Calu3 (cell line): ENCODE measurements around the gene KMO. TPM values are rescaled to one million over a fixed set of nuclear protein-coding genes. Genes with fewer than 3 reads are reported as not detected.
A peak's percentile ranks its signal among the peaks of the same experiment; 100 is the strongest.

ENCODE experiments used
- BruUV-seq: library from RNA; stranded (reverse); fragments of 400-500 nt; replicated peaks from 2 replicates; lab custom pipeline; 2021; lab: Mats Ljungman, UMichigan
- CTCF ChIA-PET: fragments of 300-600 bp; sonication (Branson Sonifier 250); formaldehyde crosslinking; loops from one replicate; lab custom pipeline; 2022; ENCODE audit warnings: antibody characterized with exemption; lab: Charles Lee
- DNase-seq: peaks from one replicate; pipeline ENCODE4 v3.0.0; 2022
- H3K27ac Mint-ChIP-seq: one replicate; pipeline ENCODE4 v1.8.0; 2022; ENCODE audit warnings: mixed read lengths; ENCODE audit not compliant: unreplicated experiment
- H3K27me3 Mint-ChIP-seq: one replicate; pipeline ENCODE4 v1.8.0; 2022; ENCODE audit warnings: mixed read lengths; ENCODE audit not compliant: unreplicated experiment
- H3K36me3 Mint-ChIP-seq: one replicate; pipeline ENCODE4 v1.8.0; 2022; ENCODE audit warnings: mild to moderate bottlenecking, moderate library complexity, mixed read lengths; ENCODE audit not compliant: insufficient read depth, unreplicated experiment
- H3K4me1 Mint-ChIP-seq: one replicate; pipeline ENCODE4 v1.8.0; 2022; ENCODE audit warnings: mild to moderate bottlenecking, low read depth, mixed read lengths; ENCODE audit not compliant: unreplicated experiment
- H3K4me3 Mint-ChIP-seq: one replicate; pipeline ENCODE4 v1.8.0; 2022; ENCODE audit warnings: mild to moderate bottlenecking, low read depth, moderate library complexity, mixed read lengths; ENCODE audit not compliant: unreplicated experiment
- H3K9me3 Mint-ChIP-seq: one replicate; pipeline ENCODE4 v1.8.0; 2022; ENCODE audit warnings: low read depth, mixed read lengths; ENCODE audit not compliant: unreplicated experiment
- CTCF ChIP-seq: fragments of 200-600 bp; IDR thresholded peaks from one replicate; pipeline ENCODE4 v1.8.0; 2022; ENCODE audit warnings: antibody characterized with exemption; ENCODE audit not compliant: unreplicated experiment
- intact Hi-C: fragments of 100-400 bp; cut with micrococcal nuclease; formaldehyde crosslinking; loops from one replicate; pipeline ENCODE4 v1.10.0; 2022; ENCODE audit not compliant: unreplicated experiment
- total RNA-seq: library from RNA; stranded (reverse); gene quantifications from 2 replicates; pipeline ENCODE4 v1.2.3, GENCODE V29; 2022

Gene KMO
- total RNA-seq, 1 experiment from 2014 or later, result 0.85 TPM

- H3K27ac Mint-ChIP-seq, result no peak overlapping the region
- no peak for DNase-seq
- H3K36me3 Mint-ChIP-seq, result peaks cover 34% of the 10 kb centered on the region
- H3K4me3 Mint-ChIP-seq, result no peak overlapping the region
- TF ChIP-seq CTCF, result no peak
- H3K4me1 Mint-ChIP-seq, result peaks cover 45% of the 10 kb centered on the region
- intact Hi-C loops, result no loop called here
- no TSS peak for BruUV-seq
- H3K27me3 Mint-ChIP-seq, result no peaks in the 10 kb centered on the region
- CTCF ChIA-PET, result no interaction called here
- peaks cover 2% of the 10 kb centered on the region for H3K9me3 Mint-ChIP-seq
These were observed 104.1 kb downstream of the KMO start for GRCh38 chr1:241636291-241636690.

- peak overlapping the region; percentile 85 for H3K4me3 Mint-ChIP-seq
- H3K9me3 Mint-ChIP-seq, result peaks cover 2% of the 10 kb centered on the region
- CTCF ChIA-PET, result no interaction called here
- no TSS peak for BruUV-seq
- H3K27ac Mint-ChIP-seq, result no peak overlapping the region
- TF ChIP-seq CTCF, result no peak
- no peaks in the 10 kb centered on the region for H3K27me3 Mint-ChIP-seq
- H3K36me3 Mint-ChIP-seq, result peaks cover 34% of the 10 kb centered on the region
- DNase-seq, result no peak
- intact Hi-C loops, result no loop called here
- H3K4me1 Mint-ChIP-seq, result peaks cover 46% of the 10 kb centered on the region
These were observed 104.9 kb downstream of the KMO start for GRCh38 chr1:241637046-241637590.

- CTCF ChIA-PET, result no interaction called here
- H3K27ac Mint-ChIP-seq, result peak overlapping the region; percentile 6
- peaks cover 2% of the 10 kb centered on the region for H3K9me3 Mint-ChIP-seq
These were observed 105.4 kb downstream of the KMO start for GRCh38 chr1:241637604-241638003.

GRCh38 chr1:241638099-241638682, 106.0 kb downstream of the KMO start:
- Mint-ChIP-seq H3K27me3 (no peaks in the 10 kb centered on the region), H3K9me3 (peaks cover 3% of the 10 kb centered on the region), H3K4me1 (peaks cover 48% of the 10 kb centered on the region), H3K4me3 (peak overlapping the region; percentile 85), H3K36me3 (peaks cover 34% of the 10 kb centered on the region), H3K27ac (peak overlapping the region; percentile 6)
- intact Hi-C loops, result no loop called here
- CTCF ChIA-PET, result no interaction called here
- no peak for DNase-seq
- no TSS peak for BruUV-seq
- no peak for TF ChIP-seq CTCF

More at GRCh38 chr1:241637604-241638003, 105.4 kb downstream of the KMO start:
- no TSS peak for BruUV-seq
- no peak for TF ChIP-seq CTCF
- Mint-ChIP-seq H3K36me3 (peaks cover 34% of the 10 kb centered on the region), H3K4me3 (peak overlapping the region; percentile 85), H3K4me1 (peaks cover 47% of the 10 kb centered on the region), H3K27me3 (no peaks in the 10 kb centered on the region)
- intact Hi-C loops, result no loop called here
- DNase-seq, result no peak
